Keratinocyte (primary cell): Measurements from ENCODE around the gene WNT7B. TPM values are rescaled to one million over a fixed set of nuclear protein-coding genes. Genes with fewer than 3 reads are reported as not detected.

ENCODE experiments used
- DNase-seq: peaks from one replicate; pipeline ENCODE4 v3.0.0-alpha.2; 2011; ENCODE audit warnings: low read depth, missing footprints, low spot score
- FAIRE-seq: peaks from 2 replicates; lab custom pipeline; 2011; peaks lifted over from hg19 to GRCh38; lab: Jason Lieb, UNC
- H2AFZ ChIP-seq: 2 replicates; pipeline ENCODE4 v1.6.0; 2012; ENCODE audit warnings: low read length, control low read depth, inconsistent platforms; ENCODE audit not compliant: control insufficient read depth
- H3K27ac ChIP-seq: 2 replicates; pipeline ENCODE4 v1.5.1; 2011; ENCODE audit warnings: low read length; ENCODE audit not compliant: control insufficient read depth, insufficient read depth
- H3K27me3 ChIP-seq: 3 replicates; pipeline ENCODE4 v1.6.0; 2011; ENCODE audit warnings: low read length; ENCODE audit not compliant: control insufficient read depth, insufficient read depth; ENCODE audit errors: extremely low read depth
- H3K36me3 ChIP-seq, 2 experiments: 2 replicates in 1 of 2; 3 replicates in 1 of 2; pipeline ENCODE4 v1.5.1; 2011; ENCODE audit warnings: low read length in 2 of 2, mild to moderate bottlenecking in 1 of 2; ENCODE audit not compliant: control insufficient read depth in 2 of 2, insufficient read depth in 2 of 2; ENCODE audit errors: extremely low read depth in 1 of 2
- H3K4me1 ChIP-seq: 3 replicates; pipeline ENCODE4 v1.5.1; 2011; ENCODE audit warnings: low read length; ENCODE audit not compliant: control insufficient read depth, insufficient read depth; ENCODE audit errors: extremely low read depth
- H3K4me2 ChIP-seq: 3 replicates; pipeline ENCODE4 v1.6.0; 2011; ENCODE audit warnings: low read depth, low read length; ENCODE audit not compliant: control insufficient read depth, insufficient read depth; ENCODE audit errors: extremely low read depth
- H3K4me3 ChIP-seq, 3 experiments: fragments of 200-600 bp in 1 of 3; sonication (generic) in 1 of 3; 2 replicates in 2 of 3; 3 replicates in 1 of 3; pipeline ENCODE4 v1.5.1; 2011 to 2016; ENCODE audit warnings: low read length in 3 of 3, mild to moderate bottlenecking in 3 of 3, control low read depth in 2 of 3, inconsistent platforms in 1 of 3, low read depth in 1 of 3, mixed read lengths in 1 of 3, mixed run types in 1 of 3, moderate library complexity in 1 of 3; ENCODE audit not compliant: control insufficient read depth in 2 of 3, insufficient read depth in 2 of 3; ENCODE audit errors: extremely low read depth in 1 of 3
- H3K79me2 ChIP-seq: 2 replicates; pipeline ENCODE4 v1.6.0; 2012; ENCODE audit warnings: low read length; ENCODE audit not compliant: control insufficient read depth, insufficient read depth
- H3K9ac ChIP-seq: 3 replicates; pipeline ENCODE4 v1.6.0; 2011; ENCODE audit warnings: low read length; ENCODE audit not compliant: control insufficient read depth, insufficient read depth; ENCODE audit errors: extremely low read depth
- H3K9me1 ChIP-seq: 3 replicates; pipeline ENCODE4 v1.6.0; 2011; ENCODE audit warnings: low read length; ENCODE audit not compliant: control insufficient read depth, insufficient read depth; ENCODE audit errors: extremely low read depth
- H3K9me3 ChIP-seq: 2 replicates; pipeline ENCODE4 v1.5.1; 2012; ENCODE audit warnings: low read depth, low read length; ENCODE audit not compliant: control insufficient read depth
- H4K20me1 ChIP-seq: 3 replicates; pipeline ENCODE4 v1.6.0; 2011; ENCODE audit warnings: low read length; ENCODE audit not compliant: control insufficient read depth, insufficient read depth; ENCODE audit errors: extremely low read depth
- CTCF ChIP-seq, 3 experiments: IDR thresholded peaks in 1 of 3; conservative IDR thresholded peaks in 1 of 3; optimal IDR thresholded peaks in 1 of 3; 2 replicates in 2 of 3; 3 replicates in 1 of 3; pipeline versions ENCODE3 to v1.5.1; 2011; ENCODE audit warnings: low read length in 3 of 3, mild to moderate bottlenecking in 3 of 3, moderate library complexity in 2 of 3, control low read depth in 1 of 3, inconsistent platforms in 1 of 3; ENCODE audit not compliant: insufficient read depth in 2 of 3; ENCODE audit errors: extremely low read depth in 1 of 3
- EZH2 ChIP-seq: IDR thresholded peaks from one replicate; pipeline ENCODE4 v1.6.1; 2012; ENCODE audit warnings: inconsistent platforms, mild to moderate bottlenecking, low read length, moderate library complexity
- dilution Hi-C: fragments of 300-500 bp; cut with MboI; formaldehyde crosslinking; loops from one replicate; pipeline ENCODE4 v1.7.0; 2020; ENCODE audit warnings: low sequenced_read_pairs; ENCODE audit not compliant: extremely low pct_ligation_motif_present
- polyA plus RNA-seq, 5 experiments: library from polyadenylated mRNA; depleted of rRNA in 3 of 5; stranded (reverse) in 3 of 5; stranded (forward) in 1 of 5; unstranded in 1 of 5; fragments of >200 nt; gene quantifications; 1 replicate in 1 of 5; 2 replicates in 3 of 5; 3 replicates in 1 of 5; pipeline versions ENCODE4 v1.2.1 to v1.2.3, GENCODE V29; 2011 to 2012; ENCODE audit warnings: missing spikeins in 2 of 5, low read depth in 1 of 5, low replicate concordance in 1 of 5

The WNT7B gene
- polyA plus RNA-seq, 1 donor (not counting 4 experiments of a cell fraction or from before 2014, with no cell fraction given) = 1.7 TPM

GRCh38 chr22:45966895-45967365 is 10.0 kb downstream of the WNT7B start:
- H3K4me2 ChIP-seq = no peak overlapping the region
- FAIRE-seq = no peak
- H3K4me1 ChIP-seq = peaks cover 40% of the 10 kb centered on the region
- H3K9ac ChIP-seq = no peak overlapping the region
- no peak overlapping the region for H3K27ac ChIP-seq
- no peaks in the 10 kb centered on the region for H3K79me2 ChIP-seq
- H3K9me1 ChIP-seq = peaks cover 2% of the 10 kb centered on the region
- DNase-seq = no peak
- H4K20me1 ChIP-seq = peaks cover 6% of the 10 kb centered on the region
- dilution Hi-C loops = no loop called here
- H3K4me3 ChIP-seq = no peak overlapping the region
- no peak for TF ChIP-seq CTCF (optimal IDR thresholded peaks at IDR 0.05 in 1 of 3, IDR thresholded peaks at IDR 0.05 in 1 of 3, conservative IDR thresholded peaks at IDR 0.05 in 1 of 3; ENCODE audit: extremely low read depth in 1 of 3, insufficient read depth in 2 of 3, low read length in 3 of 3)
- no peak for TF ChIP-seq EZH2
- peaks cover 17% of the 10 kb centered on the region for H3K27me3 ChIP-seq
- no peaks in the 10 kb centered on the region for H3K36me3 ChIP-seq
- H3K9me3 ChIP-seq = no peaks in the 10 kb centered on the region
- no peak overlapping the region for H2AFZ ChIP-seq

DNA sequence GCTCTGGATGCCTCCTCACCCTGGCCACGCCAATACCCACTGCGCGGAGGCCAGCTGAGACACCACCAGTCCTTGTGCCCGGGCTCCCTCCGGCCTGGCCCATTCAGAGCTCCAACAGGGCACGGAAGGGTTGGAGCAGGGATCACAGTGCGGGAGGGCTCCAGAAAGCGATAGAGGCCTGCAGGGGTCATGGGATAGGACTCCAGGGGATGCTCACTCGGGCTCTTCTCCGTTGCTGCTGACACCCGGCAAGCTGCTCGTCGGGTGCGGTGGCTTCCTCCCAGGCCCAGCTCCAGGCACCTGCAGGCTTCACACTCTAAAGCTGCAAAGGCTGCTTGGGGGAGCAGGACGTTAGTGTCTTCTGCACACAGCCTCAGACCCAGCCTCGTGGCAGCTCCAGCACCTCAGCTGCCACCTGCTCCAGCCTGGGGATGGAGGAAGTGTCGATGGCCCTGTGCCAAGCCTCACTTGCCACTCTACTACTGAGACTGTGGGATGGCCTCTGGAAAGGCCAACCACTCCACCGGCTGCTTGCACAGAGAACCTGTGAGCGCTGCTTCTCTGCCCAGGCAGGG is 10.6 kb downstream of the WNT7B start:
- dilution Hi-C loops = no loop called here
- H3K4me1 ChIP-seq = peaks cover 40% of the 10 kb centered on the region
- no peaks in the 10 kb centered on the region for H3K36me3 ChIP-seq
- no peak overlapping the region for H2AFZ ChIP-seq
- no peak overlapping the region for H3K4me2 ChIP-seq
- H3K79me2 ChIP-seq = no peaks in the 10 kb centered on the region
- FAIRE-seq = no peak
- DNase-seq = no peak
- peaks cover 12% of the 10 kb centered on the region for H3K27me3 ChIP-seq
- H4K20me1 ChIP-seq = peaks cover 6% of the 10 kb centered on the region
- no peak overlapping the region for H3K4me3 ChIP-seq
- no peak overlapping the region for H3K27ac ChIP-seq
- peaks cover 2% of the 10 kb centered on the region for H3K9me1 ChIP-seq
- no peaks in the 10 kb centered on the region for H3K9me3 ChIP-seq
- TF ChIP-seq EZH2 = no peak
- no peak for TF ChIP-seq CTCF (optimal IDR thresholded peaks at IDR 0.05 in 1 of 3, IDR thresholded peaks at IDR 0.05 in 1 of 3, conservative IDR thresholded peaks at IDR 0.05 in 1 of 3; ENCODE audit: extremely low read depth in 1 of 3, insufficient read depth in 2 of 3, low read length in 3 of 3)
- no peak overlapping the region for H3K9ac ChIP-seq
